MCF 10A (cell line): ENCODE data around the gene PLAGL1. TPM values are rescaled to one million over a fixed set of nuclear protein-coding genes. Genes with fewer than 3 reads are reported as not detected.

Experiments used
- BruUV-seq: library from RNA; stranded (reverse); fragments of 400-500 nt; replicated peaks from 2 replicates; lab custom pipeline; 2021; lab: Mats Ljungman, UMichigan
- CTCF ChIA-PET: fragments of 300-600 bp; sonication (Branson Sonifier 250); formaldehyde crosslinking; extraction: SDS; loops from one replicate; lab custom pipeline; 2021; ENCODE audit warnings: antibody characterized with exemption, inconsistent platforms; lab: Yijun Ruan, JAX
- POLR2A ChIA-PET: fragments of 300-600, 350-650 bp; sonication (Branson Sonifier 250); formaldehyde crosslinking; extraction: SDS; loops from one replicate; lab custom pipeline; 2020; ENCODE audit warnings: antibody characterized with exemption, inconsistent platforms; lab: Yijun Ruan, JAX
- DNase-seq: peaks from one replicate; pipeline ENCODE4 v3.0.0-alpha.2; 2018; ENCODE audit not compliant: unreplicated experiment
- H3K27ac Mint-ChIP-seq: one replicate; pipeline ENCODE4 v1.8.0; 2022; ENCODE audit warnings: mild to moderate bottlenecking, low read depth, mixed read lengths; ENCODE audit not compliant: unreplicated experiment
- H3K27me3 Mint-ChIP-seq: one replicate; pipeline ENCODE4 v1.8.0; 2022; ENCODE audit warnings: mixed read lengths; ENCODE audit not compliant: insufficient read depth, unreplicated experiment
- H3K36me3 Mint-ChIP-seq: one replicate; pipeline ENCODE4 v1.8.0; 2022; ENCODE audit warnings: mild to moderate bottlenecking, moderate library complexity, mixed read lengths; ENCODE audit not compliant: insufficient read depth, unreplicated experiment
- H3K4me1 Mint-ChIP-seq: one replicate; pipeline ENCODE4 v1.8.0; 2022; ENCODE audit warnings: mixed read lengths; ENCODE audit not compliant: insufficient read depth, unreplicated experiment
- H3K4me3 Mint-ChIP-seq: one replicate; pipeline ENCODE4 v1.8.0; 2022; ENCODE audit warnings: mild to moderate bottlenecking, moderate library complexity, mixed read lengths; ENCODE audit not compliant: unreplicated experiment
- H3K9me3 Mint-ChIP-seq: one replicate; pipeline ENCODE4 v1.8.0; 2022; ENCODE audit warnings: mixed read lengths; ENCODE audit not compliant: unreplicated experiment
- CTCF ChIP-seq: fragments of 200-600 bp; IDR thresholded peaks from one replicate; pipeline ENCODE4 v1.8.0; 2022; ENCODE audit warnings: antibody characterized with exemption, mild to moderate bottlenecking; ENCODE audit not compliant: unreplicated experiment
- intact Hi-C: fragments of 100-400 bp; cut with micrococcal nuclease; formaldehyde crosslinking; loops from 2 replicates; pipeline ENCODE4 v1.14.1; 2022
- total RNA-seq: library from RNA; stranded (reverse); gene quantifications from 2 replicates; pipeline ENCODE4 v1.2.3, GENCODE V29; 2022

The PLAGL1 gene
- total RNA-seq, 1 experiment from 2014 or later = 52.1 TPM

- H3K27ac Mint-ChIP-seq = no peak overlapping the region
- POLR2A ChIA-PET = no interaction called here
- CTCF ChIA-PET = interaction anchor here (4.3 kb wide), 1 partner anchor 10 kb away, joined by 27 read pairs; no protein-coding TSS in a partner anchor
- no TSS peak for BruUV-seq
- intact Hi-C loops = no loop called here
- H3K36me3 Mint-ChIP-seq = peaks cover 6% of the 10 kb centered on the region
- H3K4me3 Mint-ChIP-seq = no peak overlapping the region
- no peak for DNase-seq
- no peaks in the 10 kb centered on the region for H3K4me1 Mint-ChIP-seq
- no peak for TF ChIP-seq CTCF
- H3K9me3 Mint-ChIP-seq = no peaks in the 10 kb centered on the region
- H3K27me3 Mint-ChIP-seq = no peaks in the 10 kb centered on the region
These were observed 58.1 kb downstream of the PLAGL1 start for GRCh38 chr6:143949962-143950361.

GRCh38 chr6:143949535-143949934 lies 58.5 kb downstream of the PLAGL1 start:
- no peaks in the 10 kb centered on the region for H3K4me1 Mint-ChIP-seq
- DNase-seq = no peak
- H3K27me3 Mint-ChIP-seq = no peaks in the 10 kb centered on the region
- no peak for TF ChIP-seq CTCF
- no TSS peak for BruUV-seq
- no peak overlapping the region for H3K27ac Mint-ChIP-seq
- no peak overlapping the region for H3K4me3 Mint-ChIP-seq
- peaks cover 6% of the 10 kb centered on the region for H3K36me3 Mint-ChIP-seq
- ChIA-PET POLR2A (no interaction called here), CTCF (interaction anchor here (0.6 to 4.3 kb wide), 2 partner anchors 10 to 19 kb away, joined by 3 to 27 read pairs; no protein-coding TSS in a partner anchor)
- intact Hi-C loops = no loop called here
- no peaks in the 10 kb centered on the region for H3K9me3 Mint-ChIP-seq

- no peak for DNase-seq
- CTCF ChIA-PET = interaction anchor here (0.7 to 4.3 kb wide), 4 partner anchors 8 to 76 kb away, joined by 3 to 27 read pairs (median 4); no protein-coding TSS in a partner anchor
- intact Hi-C loops = no loop called here
- TF ChIP-seq CTCF = no peak
- no peak overlapping the region for H3K4me3 Mint-ChIP-seq
- POLR2A ChIA-PET = no interaction called here
- no peak overlapping the region for H3K27ac Mint-ChIP-seq
- peaks cover 6% of the 10 kb centered on the region for H3K36me3 Mint-ChIP-seq
- H3K9me3 Mint-ChIP-seq = no peaks in the 10 kb centered on the region
- BruUV-seq = no TSS peak
- no peaks in the 10 kb centered on the region for H3K27me3 Mint-ChIP-seq
- no peaks in the 10 kb centered on the region for H3K4me1 Mint-ChIP-seq
These were observed 59.9 kb downstream of the PLAGL1 start for GRCh38 chr6:143948208-143948607.

- peaks cover 4% of the 10 kb centered on the region for H3K4me1 Mint-ChIP-seq
- peak; percentile 56 for DNase-seq
- no peaks in the 10 kb centered on the region for H3K36me3 Mint-ChIP-seq
- peak; percentile 55 for TF ChIP-seq CTCF
- no peaks in the 10 kb centered on the region for H3K9me3 Mint-ChIP-seq
- H3K4me3 Mint-ChIP-seq = no peak overlapping the region
- no TSS peak for BruUV-seq
- ChIA-PET POLR2A (interaction anchor here (1.5 kb wide), 1 partner anchor 71 kb away, joined by 5 read pairs; no protein-coding TSS in a partner anchor), CTCF (interaction anchor here (0.5 to 7.6 kb wide), 16 partner anchors 9 to 1611 kb away, joined by 3 to 75 read pairs (median 4); partner anchors contain the start of gene PLAGL1)
- no peaks in the 10 kb centered on the region for H3K27me3 Mint-ChIP-seq
- intact Hi-C loops = no loop called here
- no peak overlapping the region for H3K27ac Mint-ChIP-seq
These were observed 66.0 kb downstream of the PLAGL1 start for GRCh38 chr6:143941852-143942627.
